Astrocyte of the hippocampus (primary cell): ENCODE data around the gene LIMS2.
A peak's percentile ranks its signal among the peaks of the same experiment; 100 is the strongest.

ENCODE experiments used
- DNase-seq: peaks from one replicate; pipeline ENCODE4 v3.0.0; 2011; ENCODE audit warnings: low read depth, low spot score

Gene LIMS2

DNA sequence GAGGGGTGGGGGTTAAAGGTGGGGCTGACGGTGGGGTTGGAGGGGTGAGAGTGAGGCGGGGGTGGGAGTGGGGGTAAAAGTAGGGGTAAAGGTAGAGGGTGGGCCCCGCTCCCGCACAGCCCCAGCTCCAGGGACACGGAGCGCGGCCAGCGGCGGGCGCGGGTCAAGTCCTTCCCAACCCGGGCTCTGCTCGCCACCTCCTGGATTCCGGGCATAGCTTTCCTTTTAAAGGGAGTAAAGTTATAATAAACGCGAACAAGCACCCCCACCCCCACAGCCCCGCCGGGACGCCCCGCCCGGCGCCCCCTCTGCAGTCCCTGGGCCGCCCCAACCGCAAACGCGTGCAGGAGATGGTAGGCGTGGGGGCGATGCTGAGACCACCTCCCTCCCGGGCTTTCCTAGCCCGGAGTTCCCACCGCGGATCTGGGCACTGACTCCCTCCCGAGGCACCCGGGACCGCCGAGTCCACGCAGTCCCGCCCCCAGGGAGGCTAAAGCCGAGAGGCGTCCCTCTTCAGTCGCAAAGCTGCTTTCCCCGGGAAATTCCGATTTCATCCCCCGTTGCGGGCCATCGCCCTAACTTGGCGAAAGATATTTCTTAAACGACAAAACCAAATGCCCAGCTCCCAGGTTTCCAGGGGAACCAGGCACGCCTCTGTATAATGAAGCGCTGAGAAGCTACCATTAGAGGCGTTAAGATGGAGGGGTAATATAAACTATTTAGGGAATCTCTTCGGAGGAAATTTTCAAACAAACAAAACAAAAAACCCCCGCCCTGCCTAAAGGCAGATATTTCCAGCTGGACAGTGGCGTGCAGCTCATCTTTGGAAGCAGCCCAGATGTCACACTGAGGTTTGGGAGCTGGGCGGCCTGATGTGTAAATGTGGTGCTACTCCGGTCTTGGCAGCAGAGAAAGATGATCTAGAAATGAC is at the start of gene LIMS2:
Gene LIMS2 (minus strand): TSS at position 200 of the 931 bp plus-strand sequence. CDS start 506 bp downstream, outside the sequence.
- peak; percentile 72 for DNase-seq

DNA sequence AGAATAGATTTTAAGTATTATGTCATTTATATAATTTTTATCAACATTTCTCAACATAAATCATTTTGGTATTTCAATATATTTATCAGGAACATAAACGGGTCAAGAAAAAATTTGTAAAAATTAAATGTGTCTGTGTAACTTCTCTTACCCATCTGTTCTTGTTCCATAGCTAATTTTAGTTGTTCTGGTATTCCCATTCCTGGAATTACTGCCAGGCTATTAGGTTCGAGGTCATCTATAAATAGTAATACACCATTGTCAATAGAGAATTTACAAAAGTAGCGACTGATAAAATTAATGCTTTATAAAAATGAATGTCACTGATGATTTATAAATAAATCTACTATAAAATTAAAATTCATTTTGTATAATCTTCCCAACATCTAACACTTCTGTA is 47.5 kb upstream of the LIMS2 start:
- DNase-seq, result no peak

DNA sequence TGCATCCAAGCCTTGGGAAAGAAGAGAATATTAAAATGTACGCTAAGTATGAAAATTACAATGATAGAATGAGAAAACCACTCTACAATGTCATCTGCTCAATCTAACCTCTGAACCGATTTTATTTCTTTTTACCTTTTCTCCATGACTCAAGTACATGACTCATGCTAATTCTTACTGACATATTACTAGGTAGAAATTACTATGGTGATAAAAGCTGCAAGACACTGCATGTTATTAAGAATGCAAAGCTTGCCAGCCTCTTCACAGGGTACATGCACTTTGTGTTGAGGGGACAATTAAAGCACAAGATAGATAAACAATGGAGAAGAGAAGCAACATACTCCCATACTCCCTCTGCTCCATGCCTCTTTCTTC is 46.6 kb upstream of the LIMS2 start:
- DNase-seq, result peak; percentile 19

DNA sequence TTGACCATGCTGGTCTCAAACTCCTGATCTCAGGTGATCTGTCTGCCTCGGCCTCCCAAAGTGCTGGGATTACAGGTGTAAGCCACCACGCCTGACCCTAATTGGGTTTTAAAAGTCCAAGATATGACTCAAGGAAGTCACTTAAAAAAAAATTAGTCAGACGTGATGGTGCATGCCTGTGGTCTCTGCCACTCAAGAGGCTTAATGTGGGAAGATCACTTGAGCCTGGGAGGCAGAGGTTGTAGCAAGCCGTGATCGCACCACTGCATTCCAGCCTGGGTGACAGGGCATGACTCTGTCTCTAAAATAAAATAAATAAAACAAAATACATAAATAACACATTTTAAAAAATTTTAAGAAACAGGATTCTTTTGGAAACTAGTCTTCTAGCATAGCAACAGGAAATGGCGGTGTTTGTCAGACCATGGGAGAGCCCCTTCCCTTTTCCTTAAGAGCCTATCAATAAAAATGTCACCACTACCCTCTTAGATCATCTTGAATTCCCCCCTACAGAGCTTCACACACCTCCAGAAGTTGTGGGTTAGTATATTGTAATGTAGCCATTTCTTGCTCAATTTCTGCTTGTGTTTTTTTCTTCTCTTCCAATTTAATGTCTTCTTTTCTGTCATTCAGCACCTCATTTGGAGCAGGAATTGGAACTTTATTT is 46.1 kb upstream of the LIMS2 start:
- peak; percentile 73 for DNase-seq

- DNase-seq, result no peak
These were observed 44.2 kb upstream of the LIMS2 start for GRCh38 chr2:127719301-127720218.

DNA sequence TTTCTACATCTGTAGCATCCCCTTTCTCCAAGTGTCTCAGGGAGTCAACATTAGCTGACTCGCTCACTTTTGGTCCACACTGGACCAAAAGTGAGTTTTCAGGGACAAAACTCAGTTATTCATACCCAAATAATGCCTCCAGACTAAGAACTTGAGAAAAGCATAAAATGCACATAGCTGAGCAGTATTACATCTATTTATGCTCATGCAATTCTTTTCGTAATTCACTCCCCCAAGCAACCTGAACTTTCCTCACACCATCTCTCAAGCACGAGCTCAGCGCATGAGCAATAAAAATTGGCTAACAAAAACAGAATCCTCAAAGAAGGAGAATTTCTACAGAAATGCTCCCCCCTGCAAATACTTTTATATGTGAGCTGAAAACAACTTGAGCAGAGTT is 42.9 kb upstream of the LIMS2 start:
- no peak for DNase-seq

DNA sequence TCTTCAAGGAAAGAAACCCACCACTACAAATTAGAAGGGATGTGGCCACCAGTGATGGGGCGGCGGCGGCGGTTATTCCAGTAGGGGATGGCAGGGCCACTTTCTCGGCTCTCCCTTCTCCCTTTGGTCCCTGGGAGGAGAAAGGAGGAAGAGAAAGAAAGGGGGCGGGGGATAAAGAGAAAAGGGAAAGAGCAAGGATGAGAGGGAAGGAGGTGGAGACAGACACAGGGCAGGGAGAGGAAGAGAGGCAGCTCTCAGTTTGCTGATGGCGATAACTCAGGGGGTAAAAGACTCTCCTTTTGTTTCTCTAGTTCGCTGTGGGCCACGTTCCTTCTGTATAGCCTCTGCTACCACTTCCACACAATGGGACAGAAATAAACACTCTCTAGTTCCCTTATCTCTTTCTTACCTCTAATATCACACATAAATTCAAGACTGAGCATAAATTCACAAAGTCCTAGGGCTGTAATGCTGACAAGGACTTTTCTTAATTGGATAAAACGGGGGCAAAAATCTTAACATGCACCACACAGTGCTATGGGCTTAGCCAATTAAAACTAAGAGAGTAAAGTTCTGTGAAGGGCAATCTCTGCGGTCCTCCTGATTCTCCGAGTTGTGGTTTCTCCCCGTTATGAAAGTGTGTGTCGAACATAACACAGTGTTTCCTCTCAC is 40.6 kb upstream of the LIMS2 start:
- no peak for DNase-seq

DNA sequence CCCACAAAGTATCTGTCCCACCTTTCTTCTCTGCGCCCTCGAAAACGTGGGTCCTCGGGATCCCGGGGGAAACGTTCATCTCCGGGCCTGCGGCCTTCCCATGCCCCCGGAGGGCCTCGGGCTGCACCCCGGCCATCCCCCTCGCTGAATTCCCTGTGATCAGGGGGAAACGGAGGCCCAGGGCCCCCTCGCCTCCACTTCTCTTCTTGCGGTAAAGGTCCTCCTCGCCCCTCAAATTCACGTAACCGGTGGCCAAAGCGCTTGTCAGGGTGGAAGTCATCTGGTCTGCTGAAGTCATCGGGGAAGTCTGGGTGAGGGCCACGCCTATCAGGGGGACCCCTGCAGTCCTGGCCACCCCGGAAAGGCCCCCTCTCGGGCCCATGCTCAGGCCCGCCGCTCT is 38.2 kb upstream of the LIMS2 start:
- no peak for DNase-seq

DNA sequence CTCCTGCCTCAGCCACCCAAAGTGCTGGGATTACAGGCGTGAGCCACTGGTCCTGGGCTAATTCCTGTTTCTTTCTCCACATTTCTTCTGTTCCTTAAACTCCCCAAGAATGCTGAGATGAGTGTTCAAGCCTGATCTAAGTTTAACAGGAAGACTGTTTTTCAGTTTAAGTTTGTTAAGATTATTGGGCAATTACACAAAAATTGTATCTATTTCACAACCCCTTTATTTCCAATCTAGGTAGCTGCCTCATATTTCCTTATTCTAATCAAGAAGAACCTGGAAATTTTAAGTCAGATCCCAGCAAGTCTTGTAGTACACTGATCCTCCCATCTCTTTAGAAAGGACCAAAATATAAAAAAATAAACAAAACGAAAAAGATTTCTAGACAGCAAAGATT is 37.7 kb upstream of the LIMS2 start:
- no peak for DNase-seq

GRCh38 chr2:127709336-127709735 is 34.0 kb upstream of the LIMS2 start:
- DNase-seq, result no peak

- peak; percentile 79 for DNase-seq
These were observed 32.7 kb upstream of the LIMS2 start for GRCh38 chr2:127707890-127708648.

DNA sequence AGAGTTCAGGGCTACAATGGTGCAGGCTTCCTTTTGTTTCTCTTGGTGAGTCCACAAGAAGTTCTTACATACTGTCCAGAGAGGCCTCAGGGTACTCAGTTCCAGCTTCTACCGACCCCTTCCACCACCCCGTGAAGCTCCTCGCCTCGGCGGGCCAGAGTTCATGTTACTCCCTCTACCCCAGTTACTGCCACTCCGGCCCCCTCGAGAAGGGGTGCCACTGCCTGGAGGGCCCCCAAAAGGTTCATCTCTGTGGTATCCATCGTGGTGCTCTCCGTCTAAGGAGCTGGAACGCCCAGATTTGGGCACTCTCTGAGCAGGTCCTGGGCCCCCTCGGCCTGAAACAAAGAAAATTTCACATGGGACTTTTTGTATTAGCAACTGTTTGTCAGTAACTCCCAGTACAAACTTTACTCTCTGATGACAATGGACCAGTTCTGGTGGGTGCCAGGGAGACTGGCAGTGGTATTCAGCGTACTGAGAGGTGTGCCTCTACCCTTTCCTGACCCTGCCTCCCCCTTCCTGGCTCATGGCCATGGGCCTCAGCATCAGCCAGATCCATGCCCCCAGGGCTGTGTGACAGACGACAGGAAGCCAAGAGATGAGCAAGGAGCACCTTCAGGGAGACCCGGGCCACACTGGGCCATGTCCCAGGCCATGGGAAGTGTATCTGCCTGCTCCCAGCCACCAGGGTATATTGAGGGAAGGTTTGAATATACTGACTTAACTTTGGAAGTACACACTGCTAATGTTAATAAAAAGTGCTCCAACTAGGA is 31.1 kb upstream of the LIMS2 start:
- no peak for DNase-seq

DNA sequence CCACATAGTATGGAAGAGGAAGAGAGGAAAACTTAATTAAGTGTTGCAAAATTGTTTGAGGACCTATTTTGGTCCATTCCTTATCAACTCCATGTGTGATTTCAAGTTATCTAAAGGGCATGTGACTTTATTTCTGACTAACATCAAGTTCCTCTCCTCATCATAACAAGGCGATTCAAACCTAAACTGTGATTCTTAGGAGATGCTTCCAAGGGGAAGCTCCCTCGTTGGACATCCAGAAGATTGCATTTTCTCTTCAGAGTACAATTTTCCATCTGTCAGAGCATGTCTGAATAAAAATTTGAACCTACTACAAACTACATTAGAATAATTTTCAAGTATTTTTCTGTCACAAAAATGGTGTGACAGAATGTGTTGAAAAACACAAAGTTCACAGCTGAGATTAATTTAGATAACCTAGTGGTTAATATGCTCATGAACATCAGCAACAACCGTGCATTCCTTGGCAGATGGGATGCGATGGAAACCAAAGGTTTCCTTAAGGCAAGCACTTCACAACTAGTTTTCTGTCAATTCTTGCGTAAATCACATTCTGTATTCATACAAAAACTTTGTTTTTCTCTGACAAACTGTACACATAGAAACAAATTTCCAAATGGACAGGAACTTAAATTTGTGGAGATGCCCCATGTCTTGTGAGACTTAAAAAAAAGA is 30.2 kb upstream of the LIMS2 start:
- no peak for DNase-seq

- DNase-seq, result no peak
These were observed 29.5 kb upstream of the LIMS2 start for GRCh38 chr2:127704641-127705390.

GRCh38 chr2:127703282-127703681 is 28.0 kb upstream of the LIMS2 start:
- no peak for DNase-seq

DNA sequence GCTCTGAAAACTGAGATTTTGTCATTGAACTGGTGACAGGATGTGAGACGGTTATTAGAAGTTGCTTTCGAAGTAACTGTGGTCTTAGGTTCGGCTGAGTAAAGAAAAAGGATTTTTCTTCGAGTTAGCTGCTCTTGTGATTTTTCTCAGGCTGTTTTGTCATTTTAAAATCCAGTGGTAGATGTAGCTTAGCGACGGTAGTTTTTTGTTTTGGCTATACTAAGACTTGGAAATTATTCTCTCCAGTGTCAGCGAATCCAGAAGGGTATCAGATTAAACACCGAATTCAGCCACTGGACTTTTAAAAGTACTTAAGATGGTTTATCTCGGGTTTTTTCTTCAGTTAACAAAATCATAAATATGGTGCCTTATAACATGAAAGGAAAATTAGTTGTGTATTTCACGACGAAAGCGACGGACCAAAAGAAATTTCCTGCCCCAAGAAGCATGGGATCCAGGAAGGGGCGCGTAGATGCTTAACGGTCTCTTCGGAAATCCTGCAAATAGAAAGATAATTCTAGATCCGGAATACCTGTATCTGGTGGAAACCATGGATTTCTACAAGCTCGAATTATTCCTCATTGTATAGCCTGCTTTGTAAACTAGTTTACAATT is 27.2 kb upstream of the LIMS2 start:
- no peak for DNase-seq

GRCh38 chr2:127701651-127702394 is 26.5 kb upstream of the LIMS2 start:
- DNase-seq, result peak; percentile 91
